GM12878 (cell line): Measurements from ENCODE around the gene MAB21L3.

ENCODE experiments used
- POLR2A ChIP-seq: IDR thresholded peaks from 2 replicates; pipeline ENCODE4 v1.6.1; 2011; ENCODE audit warnings: low read depth, mild to moderate bottlenecking, low read length
- POLR2AphosphoS5 ChIP-seq: IDR thresholded peaks from 2 replicates; pipeline ENCODE4 v1.6.1; 2011; ENCODE audit warnings: mild to moderate bottlenecking, low read length, inconsistent platforms
- TAF1 ChIP-seq: IDR thresholded peaks from 2 replicates; pipeline ENCODE4 v1.6.1; 2011; ENCODE audit warnings: mild to moderate bottlenecking, low read depth, low read length, borderline replicate concordance
- TF ChIP-seq, protein P1 (sequence below), 3 experiments: IDR thresholded peaks in 2 of 3; conservative IDR thresholded peaks in 1 of 3; 2 replicates each; pipeline ENCODE4 v1.5.1; 2011; ENCODE audit warnings: low read depth in 3 of 3, low read length in 3 of 3, mild to moderate bottlenecking in 3 of 3, control low read depth in 2 of 3, moderate library complexity in 2 of 3, inconsistent platforms in 1 of 3, mixed read lengths in 1 of 3; ENCODE audit not compliant: control insufficient read depth in 2 of 3, insufficient read depth in 1 of 3; ENCODE audit errors: extremely low read depth in 1 of 3

DNA sequence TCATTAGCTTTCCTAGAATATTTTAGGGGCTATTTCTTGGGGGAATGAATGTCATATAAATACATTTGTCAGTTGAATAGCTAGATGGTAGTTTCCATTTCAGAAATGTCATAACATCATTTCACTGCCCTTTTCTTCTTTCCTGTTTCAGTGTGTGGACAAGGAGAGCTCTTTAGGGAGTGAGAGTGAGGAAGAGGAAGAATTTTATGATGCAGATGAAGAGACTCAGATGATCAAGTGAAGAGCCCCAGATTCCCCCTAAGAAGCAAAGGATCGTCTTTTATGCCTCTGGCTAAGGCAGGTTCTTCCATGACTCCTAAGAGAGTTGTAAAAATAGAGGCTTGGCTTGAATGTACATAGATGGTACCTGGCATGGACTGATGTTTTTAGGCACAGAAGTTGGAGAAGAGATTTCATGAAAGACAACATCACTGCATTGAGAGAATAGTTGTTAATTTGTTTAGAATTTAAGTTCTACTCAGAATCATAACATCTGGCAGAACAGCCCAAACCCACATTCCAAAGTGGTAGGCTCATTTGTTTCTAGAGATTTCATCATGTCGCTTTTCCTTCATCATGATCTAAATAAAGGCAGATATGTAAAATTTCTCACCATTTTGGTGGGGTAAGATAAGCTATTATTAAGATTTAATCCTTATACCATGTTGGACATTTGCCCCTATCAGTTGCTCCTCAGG lies 44.2 kb upstream of the MAB21L3 start:
- TF ChIP-seq POLR2A (no peak), POLR2AphosphoS5 (no peak), TAF1 (no peak)
- TF ChIP-seq, protein P1, sequence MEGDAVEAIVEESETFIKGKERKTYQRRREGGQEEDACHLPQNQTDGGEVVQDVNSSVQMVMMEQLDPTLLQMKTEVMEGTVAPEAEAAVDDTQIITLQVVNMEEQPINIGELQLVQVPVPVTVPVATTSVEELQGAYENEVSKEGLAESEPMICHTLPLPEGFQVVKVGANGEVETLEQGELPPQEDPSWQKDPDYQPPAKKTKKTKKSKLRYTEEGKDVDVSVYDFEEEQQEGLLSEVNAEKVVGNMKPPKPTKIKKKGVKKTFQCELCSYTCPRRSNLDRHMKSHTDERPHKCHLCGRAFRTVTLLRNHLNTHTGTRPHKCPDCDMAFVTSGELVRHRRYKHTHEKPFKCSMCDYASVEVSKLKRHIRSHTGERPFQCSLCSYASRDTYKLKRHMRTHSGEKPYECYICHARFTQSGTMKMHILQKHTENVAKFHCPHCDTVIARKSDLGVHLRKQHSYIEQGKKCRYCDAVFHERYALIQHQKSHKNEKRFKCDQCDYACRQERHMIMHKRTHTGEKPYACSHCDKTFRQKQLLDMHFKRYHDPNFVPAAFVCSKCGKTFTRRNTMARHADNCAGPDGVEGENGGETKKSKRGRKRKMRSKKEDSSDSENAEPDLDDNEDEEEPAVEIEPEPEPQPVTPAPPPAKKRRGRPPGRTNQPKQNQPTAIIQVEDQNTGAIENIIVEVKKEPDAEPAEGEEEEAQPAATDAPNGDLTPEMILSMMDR (IDR thresholded peaks at IDR 0.05 in 2 of 3, conservative IDR thresholded peaks at IDR 0.05 in 1 of 3; ENCODE audit: control insufficient read depth in 2 of 3, extremely low read depth in 1 of 3, insufficient read depth in 1 of 3, low read depth in 3 of 3, low read length in 3 of 3) = no peak
